ENCODE data around the gene NELFE.
"Not testable (repeated sequence)": the region's sequence is repeated elsewhere in the genome, so short reads cannot be mapped to it uniquely, and the experiment has no call there.

DNA sequence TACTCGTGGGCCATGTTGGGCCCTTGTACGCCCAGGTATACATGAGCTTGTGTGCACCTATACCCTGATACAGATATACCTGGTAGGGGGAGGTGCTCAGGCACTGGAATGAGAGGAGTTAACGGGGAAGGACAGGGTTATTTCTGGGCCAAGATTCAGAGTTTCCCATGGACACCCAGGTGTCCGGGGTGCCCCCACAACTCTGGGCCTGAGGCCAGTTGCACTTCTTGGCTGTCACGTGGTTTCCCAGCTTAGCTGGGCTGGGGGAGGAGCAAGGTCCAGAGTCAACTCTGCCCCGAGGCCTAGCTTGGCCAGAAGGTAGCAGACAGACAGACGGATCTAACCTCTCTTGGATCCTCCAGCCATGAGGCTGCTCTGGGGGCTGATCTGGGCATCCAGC lies 23.0 kb upstream of the NELFE start, which contains the start of gene C4A:
- not testable (repeated sequence) for TF ChIP-seq CTCF (conservative IDR thresholded peaks at IDR 0.05 in 1 of 2, IDR thresholded peaks at IDR 0.05 in 1 of 2; ENCODE audit: low read depth in 1 of 2, low read length in 2 of 2); EZH2 (IDR thresholded peaks at IDR 0.05; ENCODE audit: low read length, missing control alignments)

Measured in fibroblast of lung (primary cell).